NT2/D1 (cell line): ENCODE measurements around the gene GNAZ.

Experiments
- SUZ12 ChIP-seq: IDR thresholded peaks from 2 replicates; pipeline ENCODE4 v1.6.1; 2011; ENCODE audit not compliant: insufficient read length, insufficient read depth; ENCODE audit errors: extremely low read depth
- YY1 ChIP-seq: IDR thresholded peaks from 2 replicates; pipeline ENCODE4 v1.6.1; 2011; ENCODE audit not compliant: insufficient read length, insufficient read depth
- ZNF274 ChIP-seq: IDR thresholded peaks from 2 replicates; pipeline ENCODE4 v1.6.1; 2011; ENCODE audit warnings: mild to moderate bottlenecking, low read depth, low read length

DNA sequence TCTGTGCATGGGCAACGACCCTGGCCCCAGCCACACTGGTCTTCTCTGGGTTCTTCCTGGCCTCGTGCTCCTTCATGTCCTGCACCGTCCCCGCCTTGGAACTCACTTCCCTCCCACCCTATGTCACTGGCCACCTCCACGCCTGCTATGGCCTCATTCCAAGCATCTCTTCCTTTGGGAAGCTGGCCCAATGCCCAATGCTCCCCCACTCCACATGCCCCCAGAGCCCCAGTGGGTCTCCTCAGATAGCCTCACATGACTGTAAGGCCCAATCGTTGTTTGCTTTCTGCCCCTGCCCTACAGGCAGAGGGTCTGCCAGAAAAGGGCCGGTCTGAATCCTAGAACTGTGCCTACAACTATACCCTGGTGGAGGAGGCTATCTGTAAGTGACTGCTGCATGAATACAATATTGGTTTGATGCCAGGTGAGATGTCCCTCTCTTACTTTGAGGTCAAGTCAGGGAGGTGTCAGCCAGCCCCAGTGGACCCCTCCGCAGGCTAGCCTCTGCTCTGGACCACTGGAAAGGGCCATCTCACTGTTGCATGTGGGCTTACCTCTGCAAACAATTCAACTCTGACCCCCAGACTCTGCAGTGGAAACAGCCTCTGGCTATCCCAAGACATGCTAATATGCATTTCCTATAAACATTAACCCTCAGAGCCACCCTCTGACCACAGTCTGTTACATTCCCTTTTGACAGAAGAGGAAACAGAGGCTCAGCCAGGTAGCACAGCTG lies 2.1 kb upstream of the GNAZ start:
- TF ChIP-seq YY1, result no peak
- TF ChIP-seq SUZ12, result no peak
- TF ChIP-seq ZNF274, result no peak
